Measurements from ENCODE around the gene ZSCAN31. TPM values are rescaled to one million over a fixed set of nuclear protein-coding genes. Genes with fewer than 3 reads are reported as not detected.

The ZSCAN31 gene
- total RNA-seq, 1 donor: 3.5 TPM

DNA sequence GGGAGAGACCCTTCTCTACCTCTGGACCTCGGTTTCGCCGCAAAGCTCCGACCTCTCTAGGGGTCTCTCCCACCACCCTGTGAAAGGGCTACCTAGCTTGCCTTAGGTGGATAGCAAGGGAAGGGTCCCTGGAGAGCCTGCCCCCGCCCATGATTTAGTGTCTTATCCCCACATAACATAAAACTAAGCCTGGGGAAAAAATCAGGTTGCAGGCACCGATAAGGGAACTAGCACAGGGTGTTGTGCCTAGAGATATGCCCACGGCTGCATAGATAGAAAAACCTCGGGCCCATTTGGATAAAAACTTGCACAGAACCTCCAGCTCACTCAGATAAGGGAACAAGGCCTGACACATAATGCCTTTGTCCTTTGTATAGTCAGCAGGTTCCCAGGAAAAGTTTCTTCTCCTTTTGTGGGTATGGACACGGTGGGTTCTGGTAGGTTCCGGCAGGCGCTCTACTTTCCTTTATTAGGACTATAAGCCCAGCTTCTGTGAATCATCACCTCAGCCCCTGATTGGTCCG, 846 bp downstream of the ZSCAN31 start:
- TF ChIP-seq, protein P1, sequence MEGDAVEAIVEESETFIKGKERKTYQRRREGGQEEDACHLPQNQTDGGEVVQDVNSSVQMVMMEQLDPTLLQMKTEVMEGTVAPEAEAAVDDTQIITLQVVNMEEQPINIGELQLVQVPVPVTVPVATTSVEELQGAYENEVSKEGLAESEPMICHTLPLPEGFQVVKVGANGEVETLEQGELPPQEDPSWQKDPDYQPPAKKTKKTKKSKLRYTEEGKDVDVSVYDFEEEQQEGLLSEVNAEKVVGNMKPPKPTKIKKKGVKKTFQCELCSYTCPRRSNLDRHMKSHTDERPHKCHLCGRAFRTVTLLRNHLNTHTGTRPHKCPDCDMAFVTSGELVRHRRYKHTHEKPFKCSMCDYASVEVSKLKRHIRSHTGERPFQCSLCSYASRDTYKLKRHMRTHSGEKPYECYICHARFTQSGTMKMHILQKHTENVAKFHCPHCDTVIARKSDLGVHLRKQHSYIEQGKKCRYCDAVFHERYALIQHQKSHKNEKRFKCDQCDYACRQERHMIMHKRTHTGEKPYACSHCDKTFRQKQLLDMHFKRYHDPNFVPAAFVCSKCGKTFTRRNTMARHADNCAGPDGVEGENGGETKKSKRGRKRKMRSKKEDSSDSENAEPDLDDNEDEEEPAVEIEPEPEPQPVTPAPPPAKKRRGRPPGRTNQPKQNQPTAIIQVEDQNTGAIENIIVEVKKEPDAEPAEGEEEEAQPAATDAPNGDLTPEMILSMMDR (IDR thresholded peaks at IDR 0.05; ENCODE audit: insufficient read depth, low read depth, low read length): no peak
- DNase-seq (ENCODE audit: low read depth): no peak
- H3K4me3 ChIP-seq (ENCODE audit: low read depth, low read length): peak overlapping the region; percentile 77

DNA sequence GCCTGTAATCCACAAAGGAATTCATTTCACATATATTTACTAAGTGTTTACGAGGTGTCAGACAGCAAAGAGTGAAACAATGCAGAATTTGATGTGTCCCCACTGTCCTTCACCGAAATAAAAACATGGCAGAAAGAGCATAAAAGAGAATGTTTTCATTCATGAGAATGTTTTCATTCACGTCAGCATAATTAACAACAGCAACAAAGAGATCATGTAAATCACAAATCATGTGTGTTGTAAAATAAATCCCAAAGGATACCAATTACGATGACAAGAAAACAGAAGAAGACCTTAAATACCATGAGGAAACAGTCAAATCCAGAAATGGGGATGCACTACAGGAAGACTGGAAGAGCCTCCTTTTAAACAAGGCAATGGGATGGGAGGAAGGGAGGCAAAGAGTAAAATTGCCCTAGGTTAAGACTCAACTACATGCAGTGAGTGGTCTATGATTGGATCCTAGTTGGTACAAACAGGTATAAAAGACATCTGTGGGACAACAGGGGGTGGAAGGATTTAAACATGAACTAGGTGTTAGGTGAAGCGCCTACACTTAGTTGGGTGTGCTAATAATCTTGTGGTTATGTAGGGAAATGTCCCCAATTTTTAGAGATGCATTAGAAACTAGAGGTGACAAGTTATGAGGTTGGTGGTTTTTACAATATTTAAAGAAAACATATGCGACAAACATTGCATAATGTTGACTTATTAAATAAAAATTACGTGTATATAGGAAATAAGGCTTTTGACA, 1.5 kb downstream of the ZSCAN31 start:
- no peak for DNase-seq (ENCODE audit: low read depth)
- H3K4me3 ChIP-seq (ENCODE audit: low read depth, low read length): no peak overlapping the region
- TF ChIP-seq, protein P1 (IDR thresholded peaks at IDR 0.05; ENCODE audit: insufficient read depth, low read depth, low read length): no peak

DNA sequence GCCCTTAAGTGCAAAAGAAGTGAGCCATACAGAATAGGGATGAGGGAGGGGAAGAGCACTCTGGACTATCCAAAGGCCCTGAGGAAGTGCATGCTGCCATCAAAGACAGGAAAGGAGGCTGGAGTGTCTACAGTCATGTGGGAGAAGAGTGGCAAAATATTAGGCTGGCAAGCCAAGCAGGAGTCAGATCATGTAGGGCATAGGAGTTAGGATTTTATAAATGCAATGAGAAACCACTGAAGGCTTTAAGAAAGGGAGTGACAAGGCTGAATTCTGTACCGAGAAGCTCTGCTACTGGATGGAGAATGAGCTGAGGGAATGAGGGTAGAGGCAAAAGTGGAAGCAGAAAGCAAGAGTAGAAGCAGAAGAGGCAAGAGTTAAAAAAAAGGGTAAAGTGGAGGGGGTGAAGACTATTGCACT, 2.3 kb downstream of the ZSCAN31 start:
- DNase-seq (ENCODE audit: low read depth): no peak
- TF ChIP-seq, protein P1 (IDR thresholded peaks at IDR 0.05; ENCODE audit: insufficient read depth, low read depth, low read length): no peak

DNA sequence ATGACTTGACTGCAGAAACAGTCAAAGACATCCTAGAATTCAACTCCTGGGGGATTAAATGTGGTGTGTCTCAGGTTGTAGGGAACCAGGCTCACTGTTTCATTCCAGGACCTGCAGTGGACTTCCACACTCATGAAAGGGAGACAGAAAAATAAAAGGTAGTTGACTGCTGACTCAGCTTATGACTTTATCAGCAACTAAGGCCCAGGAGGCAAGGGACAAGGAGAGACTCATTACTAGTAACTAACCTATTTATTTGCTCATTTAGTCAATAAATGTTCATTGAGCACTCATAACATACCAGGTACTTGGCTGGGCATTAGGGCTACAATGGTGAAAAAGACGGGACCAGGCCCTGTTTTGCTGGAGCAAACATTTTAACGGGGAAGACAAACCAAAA, 2.9 kb downstream of the ZSCAN31 start:
- TF ChIP-seq, protein P1 (IDR thresholded peaks at IDR 0.05; ENCODE audit: insufficient read depth, low read depth, low read length): no peak
- no peak for DNase-seq (ENCODE audit: low read depth)
- no peak overlapping the region for H3K4me3 ChIP-seq (ENCODE audit: low read depth, low read length)

More for the DNA sequence above, 2.3 kb downstream of the ZSCAN31 start:
- H3K4me3 ChIP-seq (ENCODE audit: low read depth, low read length): no peak overlapping the region

DNA sequence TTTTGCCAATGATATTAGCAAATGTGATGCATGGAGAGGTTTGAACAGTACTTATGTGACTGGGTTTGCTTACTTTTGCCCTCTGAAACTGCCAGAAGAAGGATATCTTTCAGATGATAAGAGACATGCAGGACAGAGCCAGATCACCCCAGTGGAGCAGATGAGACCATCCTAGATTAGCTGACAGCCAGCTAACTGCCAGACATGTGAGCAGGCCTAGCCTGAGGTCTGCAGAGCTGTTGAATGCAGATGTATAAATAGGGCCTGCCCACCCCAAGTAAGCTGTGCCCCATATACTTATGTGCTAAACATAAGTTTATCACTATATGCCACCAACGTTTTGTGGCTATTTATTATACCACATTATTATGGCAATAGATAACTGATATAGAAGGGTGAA, 5.9 kb downstream of the ZSCAN31 start:
- TF ChIP-seq, protein P1 (IDR thresholded peaks at IDR 0.05; ENCODE audit: insufficient read depth, low read depth, low read length): no peak
- H3K4me3 ChIP-seq (ENCODE audit: low read depth, low read length): no peak overlapping the region
- no peak for DNase-seq (ENCODE audit: low read depth)

DNA sequence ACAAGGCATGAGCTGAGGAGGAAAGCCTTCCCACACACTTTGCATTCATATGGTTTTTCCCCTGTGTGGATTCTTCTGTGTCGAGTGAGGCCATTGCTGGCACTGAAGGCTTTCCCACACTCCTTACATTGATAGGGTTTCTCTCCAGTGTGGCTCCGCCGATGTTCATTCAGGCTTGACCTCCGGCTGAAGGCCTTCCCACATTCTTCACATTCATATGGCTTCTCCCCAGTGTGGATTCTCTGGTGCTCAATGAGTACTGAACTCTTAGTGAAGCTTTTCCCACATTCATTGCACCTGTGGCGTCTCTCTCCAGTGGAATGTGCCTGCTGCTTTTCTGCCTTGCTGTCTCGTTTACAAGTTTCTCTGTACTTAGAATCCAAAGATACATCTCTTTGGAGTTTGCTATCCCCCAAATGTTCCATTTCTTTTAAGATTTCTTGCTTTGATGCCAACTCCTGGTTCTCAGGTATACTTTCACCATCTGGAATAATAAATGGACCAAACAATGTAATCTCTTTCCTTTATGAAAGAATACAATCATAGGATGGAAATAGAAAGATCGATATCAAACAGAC, 9.5 kb downstream of the ZSCAN31 start:
- no peak overlapping the region for H3K4me3 ChIP-seq (ENCODE audit: low read depth, low read length)
- TF ChIP-seq, protein P1 (IDR thresholded peaks at IDR 0.05; ENCODE audit: insufficient read depth, low read depth, low read length): no peak
- DNase-seq (ENCODE audit: low read depth): no peak
